Cardiac fibroblast (primary cell): ENCODE results near the gene MYO5C.
"Not testable (repeated sequence)": the region's sequence is repeated elsewhere in the genome, so short reads cannot be mapped to it uniquely, and the experiment has no call there.

Experiments used
- DNase-seq, 2 donors: peaks; one replicate each; pipeline versions ENCODE4 v3.0.0 to v3.0.0-alpha.2; 2010; ENCODE audit warnings: low read depth in 2 of 2
- H3K4me3 ChIP-seq, 2 donors: replicated peaks in 1 of 2; 1 replicate in 1 of 2; 2 replicates in 1 of 2; pipeline ENCODE4 v1.5.1; 2011; ENCODE audit warnings: low read depth in 2 of 2, low read length in 2 of 2, mild to moderate bottlenecking in 2 of 2, moderate library complexity in 1 of 2
- TF ChIP-seq, protein P1 (sequence below): IDR thresholded peaks from one replicate; pipeline ENCODE4 v1.5.1; 2011; ENCODE audit warnings: low read depth, mild to moderate bottlenecking, low read length, inconsistent platforms

The MYO5C gene

DNA sequence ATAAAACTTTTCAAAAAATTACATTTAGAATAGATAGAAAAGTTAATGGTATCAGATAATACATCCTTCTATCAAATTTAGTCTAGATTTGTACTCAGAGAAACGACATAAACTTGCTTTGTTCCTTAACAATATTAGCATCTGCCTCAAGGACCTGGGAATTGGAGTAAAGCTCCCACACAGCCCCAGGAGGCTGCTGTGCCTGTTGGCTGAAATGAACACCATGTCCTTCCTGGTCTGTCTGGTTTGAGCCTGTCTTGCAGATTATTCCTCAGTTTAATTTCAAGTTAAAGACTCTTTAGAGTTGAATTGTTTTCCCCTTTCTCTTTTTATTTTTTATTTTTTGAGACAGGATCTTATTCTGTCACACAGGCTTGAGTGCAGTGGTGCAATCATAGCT lies 123.8 kb downstream of the MYO5C start:
- no peak overlapping the region for H3K4me3 ChIP-seq
- DNase-seq: no peak
- TF ChIP-seq, protein P1, sequence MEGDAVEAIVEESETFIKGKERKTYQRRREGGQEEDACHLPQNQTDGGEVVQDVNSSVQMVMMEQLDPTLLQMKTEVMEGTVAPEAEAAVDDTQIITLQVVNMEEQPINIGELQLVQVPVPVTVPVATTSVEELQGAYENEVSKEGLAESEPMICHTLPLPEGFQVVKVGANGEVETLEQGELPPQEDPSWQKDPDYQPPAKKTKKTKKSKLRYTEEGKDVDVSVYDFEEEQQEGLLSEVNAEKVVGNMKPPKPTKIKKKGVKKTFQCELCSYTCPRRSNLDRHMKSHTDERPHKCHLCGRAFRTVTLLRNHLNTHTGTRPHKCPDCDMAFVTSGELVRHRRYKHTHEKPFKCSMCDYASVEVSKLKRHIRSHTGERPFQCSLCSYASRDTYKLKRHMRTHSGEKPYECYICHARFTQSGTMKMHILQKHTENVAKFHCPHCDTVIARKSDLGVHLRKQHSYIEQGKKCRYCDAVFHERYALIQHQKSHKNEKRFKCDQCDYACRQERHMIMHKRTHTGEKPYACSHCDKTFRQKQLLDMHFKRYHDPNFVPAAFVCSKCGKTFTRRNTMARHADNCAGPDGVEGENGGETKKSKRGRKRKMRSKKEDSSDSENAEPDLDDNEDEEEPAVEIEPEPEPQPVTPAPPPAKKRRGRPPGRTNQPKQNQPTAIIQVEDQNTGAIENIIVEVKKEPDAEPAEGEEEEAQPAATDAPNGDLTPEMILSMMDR: no peak

DNA sequence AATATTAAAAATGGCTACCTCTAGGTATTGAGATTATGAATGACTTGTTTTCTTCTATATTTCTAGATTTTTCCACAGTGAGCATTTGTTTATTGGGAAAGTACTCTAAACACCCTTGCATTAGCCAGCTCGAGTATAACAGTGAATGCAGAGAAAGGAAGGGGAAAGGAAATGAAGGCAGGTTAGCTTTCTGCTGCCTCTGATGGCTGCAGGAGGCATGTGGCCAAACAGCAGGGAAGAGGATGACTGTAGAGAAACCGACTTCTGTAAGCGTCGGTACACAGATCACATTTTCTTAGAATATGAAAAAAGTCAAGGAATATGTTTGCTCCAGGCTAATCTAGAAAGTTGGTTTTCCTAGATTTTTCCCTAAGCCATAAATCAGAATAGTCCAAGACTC lies 124.2 kb downstream of the MYO5C start:
- TF ChIP-seq, protein P1: no peak
- DNase-seq: peak; percentile 21 to 30
- H3K4me3 ChIP-seq: no peak overlapping the region

DNA sequence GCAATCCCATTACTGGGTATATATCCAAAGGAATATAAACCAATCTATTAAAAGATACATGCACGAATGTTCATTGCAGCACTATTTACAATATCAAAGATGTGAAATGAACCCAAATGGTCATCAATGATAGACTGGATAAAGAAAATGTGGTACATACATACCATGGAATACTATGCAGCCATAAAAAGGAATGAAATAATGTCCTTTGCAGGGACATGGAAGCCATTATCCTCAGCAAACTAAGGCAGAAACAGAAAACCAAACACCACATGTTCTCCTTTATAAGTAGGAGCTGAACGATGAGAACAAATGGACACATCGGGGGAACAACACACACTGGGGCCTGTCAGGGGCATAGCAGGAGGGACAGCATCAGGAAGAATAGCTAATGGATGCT lies 125.4 kb downstream of the MYO5C start:
- H3K4me3 ChIP-seq, DNase-seq: not testable (repeated sequence)

DNA sequence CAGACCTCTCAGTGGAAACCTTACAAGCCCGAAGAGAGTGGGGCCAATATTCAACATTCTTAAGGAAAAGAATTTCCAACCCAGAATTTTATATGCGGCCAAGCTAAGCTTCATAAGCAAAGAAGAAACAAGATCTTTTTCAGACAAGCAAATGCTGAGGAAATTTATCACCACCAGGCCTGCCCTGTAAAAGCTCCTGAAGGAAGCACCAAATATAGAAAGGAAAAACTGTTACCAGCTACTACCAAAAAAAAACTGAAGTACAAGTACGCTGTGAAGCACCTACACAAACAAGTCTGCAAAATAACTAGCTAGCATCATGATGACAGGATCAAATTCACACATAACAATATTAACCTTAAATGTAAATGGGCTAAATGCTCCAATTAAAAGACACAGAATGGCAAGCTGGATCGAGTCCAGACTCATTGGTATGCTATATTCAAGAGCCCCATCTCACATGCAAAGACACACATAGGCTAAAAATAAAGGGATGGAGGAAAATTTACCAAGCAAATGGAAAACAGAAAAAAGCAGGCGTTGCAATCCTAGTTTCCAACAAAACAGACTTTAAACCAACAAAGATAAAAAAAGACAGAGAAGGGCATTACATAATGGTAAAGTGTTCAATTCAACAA lies 130.0 kb downstream of the MYO5C start:
- not testable (repeated sequence) for DNase-seq, H3K4me3 ChIP-seq

DNA sequence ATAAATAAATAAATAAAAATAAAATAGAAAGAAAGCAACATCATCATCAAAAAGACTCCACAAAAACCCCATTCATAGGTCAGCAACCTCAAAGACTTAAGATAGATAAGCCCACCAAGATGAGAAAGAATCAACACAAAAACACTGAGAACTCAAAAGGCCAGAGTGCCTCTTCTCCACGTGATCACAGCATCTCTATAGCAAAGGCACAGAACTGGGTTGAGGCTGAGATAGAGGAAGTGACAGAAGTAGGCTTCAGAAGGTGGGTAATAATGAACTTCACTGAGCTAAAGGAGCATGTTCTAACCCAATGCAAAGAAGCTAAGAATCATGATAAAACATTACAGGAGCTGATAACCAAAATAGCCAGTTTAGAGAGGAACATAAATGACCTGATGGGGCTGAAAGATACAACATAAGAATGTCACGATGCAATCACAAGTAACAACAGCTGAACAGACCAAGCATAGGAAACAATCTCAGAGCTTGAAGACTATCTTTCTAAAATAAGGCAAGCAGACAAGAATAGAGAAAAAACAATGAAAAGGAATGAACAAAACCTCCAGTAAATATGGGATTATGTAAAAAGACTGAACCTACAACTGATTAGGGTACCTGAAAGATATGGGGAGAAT lies 130.9 kb downstream of the MYO5C start:
- peak in 1 of 2 donors; percentile 30 for DNase-seq
- TF ChIP-seq, protein P1: no peak
- no peak overlapping the region for H3K4me3 ChIP-seq

DNA sequence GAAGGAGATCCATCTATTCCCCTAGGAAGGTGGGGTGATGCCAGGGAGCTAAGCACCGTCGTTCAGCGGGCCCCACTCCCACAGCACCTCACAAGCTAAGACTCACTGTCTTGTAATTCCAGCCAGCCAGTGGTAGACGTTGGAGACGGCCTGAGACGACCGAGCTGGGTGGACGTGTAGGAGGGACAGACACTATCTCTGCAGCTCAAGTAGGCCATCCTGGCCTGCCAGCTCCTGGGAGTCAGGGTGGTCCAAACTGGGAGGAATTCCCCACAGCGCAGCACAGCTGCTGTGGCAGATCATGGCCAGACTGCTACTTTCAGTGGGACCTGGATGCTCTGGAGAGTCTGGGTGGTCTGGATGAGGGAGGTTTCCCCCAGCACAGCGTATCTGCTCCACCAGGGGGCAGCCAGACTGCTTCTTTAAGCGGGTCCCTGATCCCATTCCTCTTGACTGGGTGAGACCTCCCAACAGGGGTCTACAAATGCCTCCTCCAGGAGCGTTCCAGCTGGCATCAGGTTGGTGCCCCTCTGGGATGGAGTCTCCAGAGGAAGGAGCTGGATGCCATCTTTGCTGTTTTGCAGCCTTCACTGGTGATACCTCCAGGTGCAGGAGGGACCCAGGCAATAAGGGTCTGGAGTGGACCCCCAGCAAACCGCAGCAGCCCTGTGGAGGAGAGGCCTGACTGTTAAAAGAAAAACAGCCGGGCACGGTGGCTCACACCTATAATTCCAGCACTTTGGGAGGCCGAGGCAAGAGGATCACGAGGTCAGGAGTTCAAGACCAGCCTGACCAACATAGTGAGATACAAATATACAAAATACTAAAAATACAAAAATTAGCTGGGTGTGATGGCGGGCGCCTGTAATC lies 132.0 kb downstream of the MYO5C start:
- TF ChIP-seq, protein P1: peak; percentile 20
- no peak overlapping the region for H3K4me3 ChIP-seq
- DNase-seq: no peak

DNA sequence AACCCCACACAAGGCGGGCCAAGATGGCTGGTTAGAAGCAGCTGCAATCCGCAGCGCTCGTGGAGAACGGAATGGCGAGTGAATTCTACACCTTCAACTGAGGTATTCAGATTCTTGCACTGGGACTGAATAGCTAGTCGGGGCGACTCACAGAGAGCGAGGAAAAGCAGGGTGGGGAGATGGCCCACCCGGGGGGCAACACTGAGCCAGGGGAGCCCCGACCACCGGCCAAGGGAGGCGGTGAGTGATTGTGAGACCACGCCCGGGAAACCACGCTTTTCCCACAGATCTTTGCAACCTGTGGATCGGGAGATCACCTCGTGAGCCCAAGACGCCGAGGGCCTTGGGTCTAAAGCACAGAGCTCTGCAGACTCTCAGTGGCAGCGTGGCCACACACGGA lies 132.7 kb downstream of the MYO5C start:
- H3K4me3 ChIP-seq: no peak overlapping the region
- DNase-seq: no peak
- TF ChIP-seq, protein P1: no peak
